ENCODE data around the gene LIPA.
A peak's percentile ranks its signal among the peaks of the same experiment; 100 is the strongest.
"Not testable (repeated sequence)": the region's sequence is repeated elsewhere in the genome, so short reads cannot be mapped to it uniquely, and the experiment has no call there.

Gene LIPA

DNA sequence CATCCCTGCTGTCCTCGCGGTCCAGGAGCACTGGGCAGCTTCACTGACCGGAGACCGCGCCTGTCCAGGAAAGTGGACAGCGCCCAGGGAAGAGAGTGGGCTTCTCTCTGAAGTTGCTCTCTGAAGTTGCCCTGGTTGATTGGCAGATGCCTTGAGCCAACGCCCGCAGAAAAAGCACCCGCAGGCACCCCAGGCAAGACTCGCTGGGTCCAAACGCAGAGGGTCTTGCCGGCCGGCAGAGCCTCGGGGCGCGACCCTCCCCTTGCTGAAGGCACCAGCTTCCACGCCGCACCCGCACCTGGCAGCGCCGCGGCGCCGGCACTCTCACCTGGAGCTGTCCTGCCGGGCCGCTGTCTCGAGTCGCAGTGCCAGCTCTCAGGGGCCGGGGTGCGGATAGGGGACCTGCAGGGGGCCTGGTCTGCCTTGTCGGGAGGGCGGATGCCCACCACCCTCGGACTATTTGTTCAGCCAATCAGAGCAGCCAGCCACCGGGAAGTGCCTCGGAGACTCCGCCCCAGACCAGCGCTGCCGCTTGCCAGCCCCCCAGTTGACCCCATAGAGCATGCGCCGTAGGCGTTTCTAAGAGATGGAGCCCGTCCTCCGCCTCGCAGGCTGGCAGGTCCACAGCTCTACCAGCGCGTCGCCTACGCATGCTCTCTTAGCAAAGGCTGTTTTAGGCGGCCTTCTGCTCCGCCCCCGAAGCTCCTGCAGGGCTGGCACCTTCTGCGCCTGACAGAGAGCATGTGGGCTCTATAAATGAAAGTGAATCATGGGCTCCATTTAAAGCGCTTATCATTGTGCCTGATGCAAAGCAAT is at the start of gene LIPA:
LIPA (minus strand) TSS at position 367 of the 816 bp plus-strand sequence. CDS start 4,127 bp downstream, outside the sequence.
- DNase-seq: peak; percentile 94

DNA sequence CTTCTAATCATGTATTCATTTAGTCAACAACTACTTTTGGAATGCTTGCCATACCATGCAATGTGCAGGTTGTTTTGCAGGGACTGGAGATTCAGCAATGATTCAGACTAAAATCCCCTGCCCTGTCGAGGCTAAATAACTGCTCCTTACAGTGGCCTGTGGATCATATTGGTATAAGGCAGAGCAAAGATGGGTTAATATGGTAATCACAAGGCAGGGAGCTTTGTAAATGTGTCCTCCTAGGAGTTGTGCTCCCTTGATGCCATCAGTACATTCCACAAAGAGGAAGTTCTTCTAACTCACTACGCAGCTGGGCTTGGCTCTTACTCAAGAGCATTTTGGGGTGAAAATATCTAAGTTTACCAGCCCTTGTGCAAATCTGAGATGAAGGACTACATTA is 49.7 kb upstream of the LIPA start:
- DNase-seq: peak; percentile 45

DNA sequence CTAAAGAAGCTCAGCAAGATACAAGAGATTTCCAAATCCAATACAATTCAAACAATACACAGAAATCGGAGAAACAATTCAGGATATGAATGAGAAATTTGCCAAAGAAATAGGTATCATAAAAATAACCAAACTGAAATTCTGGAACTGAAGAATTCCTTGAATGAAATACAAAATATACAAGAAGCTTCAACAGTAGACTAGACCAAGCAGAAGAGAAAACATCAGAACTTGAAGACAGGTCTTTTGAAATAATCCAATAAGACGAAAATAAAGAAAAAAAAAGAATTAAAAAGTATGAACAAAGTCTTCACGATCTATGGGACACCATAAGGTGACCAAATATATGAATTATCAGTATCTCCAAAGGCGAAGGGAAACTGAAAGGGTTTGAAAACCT is 47.5 kb upstream of the LIPA start:
- DNase-seq: no peak

DNA sequence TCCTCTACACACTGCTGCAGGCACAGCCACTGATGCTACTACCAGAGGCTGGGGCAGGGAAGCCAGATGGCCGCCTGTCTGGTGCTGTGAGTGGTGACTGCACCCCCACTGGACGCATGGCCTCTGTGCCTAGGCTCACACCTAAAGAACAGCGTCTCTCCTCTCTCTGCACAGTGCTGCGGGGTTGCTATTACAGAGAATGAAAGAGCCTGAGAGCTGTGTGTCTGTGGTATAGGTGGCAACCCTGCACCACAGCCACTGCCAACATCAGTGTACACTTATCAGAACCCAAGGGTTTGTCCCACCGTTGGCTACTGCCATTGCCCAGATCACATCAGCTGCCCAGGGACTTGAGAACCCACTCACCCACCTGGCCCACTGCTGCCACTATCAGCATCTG is 46.2 kb upstream of the LIPA start:
- no peak for DNase-seq

DNA sequence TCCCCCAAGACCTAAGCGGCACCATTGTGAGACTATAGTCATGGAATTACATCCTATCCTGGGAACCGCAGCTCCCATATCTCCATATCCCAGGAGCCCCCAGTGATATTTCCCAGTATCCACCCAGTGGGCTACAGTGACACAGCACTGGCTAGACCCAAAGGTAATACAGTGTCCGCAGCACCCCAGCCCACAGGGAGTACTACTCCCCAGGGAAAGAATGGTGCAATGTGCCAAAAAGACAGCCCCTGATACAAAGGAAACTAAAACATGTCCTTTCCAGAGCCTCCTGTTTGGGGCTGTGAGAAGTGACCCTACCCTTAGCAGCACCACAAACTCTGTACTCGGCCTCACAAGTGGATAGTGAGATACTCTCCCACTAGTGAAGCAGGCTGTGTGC is 45.8 kb upstream of the LIPA start:
- no peak for DNase-seq

DNA sequence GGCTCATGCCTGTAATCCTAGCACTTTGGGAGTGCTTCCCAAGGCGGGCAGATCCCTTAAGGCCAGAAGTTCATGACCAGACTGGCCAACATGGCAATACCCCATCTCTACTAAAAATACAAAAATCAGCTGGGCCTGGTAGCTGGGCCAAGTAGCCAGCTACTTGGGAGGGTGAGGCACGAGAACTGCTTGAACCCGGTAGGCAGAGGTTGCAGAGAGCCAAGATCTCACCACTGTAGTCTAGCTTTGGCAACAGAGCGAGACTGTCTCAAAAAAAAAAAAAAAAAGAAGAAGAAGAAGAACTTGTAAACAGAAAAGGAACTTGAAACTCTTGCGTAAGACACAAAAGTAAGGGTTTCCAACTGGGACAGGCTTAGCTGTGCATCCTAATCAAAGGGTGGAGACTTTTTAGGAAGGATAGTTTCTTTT is 44.7 kb upstream of the LIPA start:
- peak; percentile 17 for DNase-seq

DNA sequence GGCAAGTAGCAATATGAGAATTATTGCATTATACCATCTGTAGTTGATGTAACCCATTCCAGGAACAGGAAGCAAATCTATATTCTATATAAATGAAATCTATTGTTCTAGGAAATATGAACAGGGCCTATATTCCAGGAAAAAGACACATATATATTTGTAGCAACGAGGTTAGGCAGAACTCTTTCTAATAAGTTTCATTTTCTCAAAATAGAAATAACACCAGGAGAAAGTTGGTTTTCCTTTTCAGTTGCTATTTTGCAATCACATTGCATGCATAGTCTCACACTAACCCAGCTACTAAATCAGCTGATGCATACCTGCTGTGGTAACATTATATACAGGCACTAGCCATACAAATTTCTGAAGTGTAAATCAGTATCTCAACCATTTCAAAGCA is 44.0 kb upstream of the LIPA start:
- no peak for DNase-seq

DNA sequence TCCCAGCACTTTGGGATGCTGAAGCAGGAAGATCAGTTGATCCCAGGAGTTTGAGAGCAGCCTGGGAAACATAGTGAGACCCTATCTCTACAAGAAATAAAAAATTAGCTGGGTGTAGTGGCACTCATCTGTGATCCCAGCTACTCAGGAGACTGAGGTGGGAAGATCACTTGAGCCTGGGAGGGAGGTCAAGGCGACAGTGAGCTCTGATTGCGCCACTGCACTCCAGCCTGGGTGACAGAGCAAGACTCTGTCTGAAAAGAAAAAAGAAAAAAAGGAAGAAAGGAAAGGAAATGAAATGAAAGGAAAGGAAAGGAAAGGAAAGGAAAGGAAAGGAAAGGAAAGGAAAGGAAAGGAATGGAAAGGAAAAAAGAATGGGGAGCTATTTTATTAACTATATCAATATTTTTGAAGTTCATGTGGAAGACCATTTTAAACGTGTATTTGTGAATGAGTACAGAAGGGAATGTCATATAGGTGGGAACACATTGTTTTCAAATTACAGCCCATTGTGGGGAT is 43.2 kb upstream of the LIPA start:
- DNase-seq: no peak

DNA sequence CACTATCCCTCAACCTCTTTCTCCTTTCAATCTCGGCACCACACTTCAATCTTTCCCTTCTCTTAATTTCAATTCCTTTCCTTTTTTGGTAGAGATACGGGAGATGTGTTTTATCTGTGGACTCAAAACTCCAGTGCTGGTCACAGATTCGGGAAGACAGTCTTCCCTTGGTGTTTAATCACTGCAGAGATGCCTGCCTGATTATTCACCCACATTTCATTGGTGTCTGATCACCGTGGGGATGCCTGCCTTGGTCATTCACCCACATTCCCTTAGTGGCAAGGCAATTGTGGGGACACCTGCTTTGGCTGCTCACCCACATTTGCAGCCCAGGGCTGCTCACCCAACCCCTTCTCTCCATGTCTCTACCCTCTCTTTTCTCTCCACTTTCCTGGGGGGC is 33.7 kb upstream of the LIPA start:
- not testable (repeated sequence) for DNase-seq

DNA sequence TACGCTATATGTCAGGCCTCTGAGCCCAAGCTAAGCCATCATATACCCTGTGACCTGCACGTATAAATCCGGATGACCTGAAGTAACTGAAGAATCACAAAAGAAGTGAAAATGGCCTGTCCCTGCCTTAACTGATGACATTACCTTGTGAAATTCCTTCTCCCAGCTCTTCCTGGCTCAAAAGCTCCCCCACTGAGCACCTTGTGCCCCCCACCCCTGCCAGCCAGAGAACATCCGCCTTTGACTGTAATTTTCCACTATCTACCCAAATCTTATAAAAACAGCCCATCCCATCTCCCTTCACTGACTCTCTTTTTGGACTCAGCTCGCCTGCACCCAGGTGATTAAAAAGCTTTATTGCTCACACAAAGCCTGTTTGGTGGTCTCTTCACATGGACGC is 33.1 kb upstream of the LIPA start:
- not testable (repeated sequence) for DNase-seq

DNA sequence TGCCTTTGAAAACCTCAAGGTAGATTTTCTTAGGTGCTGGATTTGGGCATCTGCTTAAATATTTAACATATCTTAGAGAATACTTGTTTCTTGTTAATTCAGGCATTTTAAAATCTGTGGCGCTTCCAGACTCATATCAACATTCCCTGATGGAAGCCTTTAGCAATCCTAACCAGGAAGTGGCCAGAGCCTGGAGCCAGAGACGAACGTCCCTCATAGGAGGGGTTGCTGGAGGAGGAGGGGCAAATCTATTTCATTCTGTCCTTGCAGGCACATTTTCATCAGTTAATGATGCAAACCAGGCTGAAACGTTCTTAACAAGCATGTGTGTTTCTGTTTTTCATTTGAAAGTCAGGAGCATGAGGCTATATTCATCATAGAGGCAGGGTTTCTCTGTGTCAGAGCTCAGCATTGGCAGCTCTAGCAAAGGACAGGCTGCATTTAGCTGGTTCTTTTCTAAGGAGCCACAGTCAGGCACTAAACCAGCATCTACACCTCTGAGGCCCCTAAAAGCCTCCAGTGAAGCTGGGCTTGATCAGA is 32.4 kb upstream of the LIPA start:
- no peak for DNase-seq

DNA sequence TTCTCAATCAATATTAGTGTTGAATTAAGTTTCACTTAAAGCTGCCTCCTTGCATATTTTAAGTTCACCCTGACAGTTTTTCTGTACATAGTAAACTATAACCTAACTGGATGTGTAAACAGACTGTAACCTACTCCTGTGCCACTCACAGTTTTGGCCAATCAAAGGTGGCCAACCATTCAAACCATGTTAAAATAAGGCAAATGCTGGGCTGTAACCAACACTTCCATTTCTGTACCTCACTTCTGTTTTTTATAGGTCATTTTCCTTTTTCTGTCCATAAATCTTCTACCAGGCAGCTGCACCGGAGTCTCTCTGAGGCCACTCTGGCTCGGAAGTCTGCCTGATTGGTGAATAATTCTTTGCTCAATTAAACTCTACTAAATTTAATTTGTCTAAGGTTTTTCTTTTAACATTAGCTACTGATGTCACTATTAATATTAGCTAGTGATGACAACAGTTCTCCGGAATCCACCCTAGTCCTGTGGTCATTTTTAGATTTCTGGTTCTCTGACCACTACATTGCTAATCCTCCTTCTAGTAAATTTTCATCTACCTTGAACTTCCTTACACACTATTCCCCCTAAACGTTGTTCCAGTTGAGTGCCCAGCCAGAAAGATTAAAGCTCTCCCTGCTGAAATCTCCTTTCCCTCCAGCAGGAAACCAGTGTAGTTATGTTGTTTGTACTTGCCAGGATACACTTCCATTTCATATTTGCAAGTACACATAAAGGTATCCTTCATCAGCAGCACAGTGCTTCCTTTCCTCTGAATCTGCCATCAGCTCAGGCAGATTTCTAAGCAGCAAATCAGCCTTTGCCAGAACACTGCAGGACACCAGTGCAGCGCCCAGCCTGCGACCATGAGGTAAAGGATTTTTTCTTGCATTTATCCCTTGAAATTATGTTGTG is 31.7 kb upstream of the LIPA start:
- no peak for DNase-seq

DNA sequence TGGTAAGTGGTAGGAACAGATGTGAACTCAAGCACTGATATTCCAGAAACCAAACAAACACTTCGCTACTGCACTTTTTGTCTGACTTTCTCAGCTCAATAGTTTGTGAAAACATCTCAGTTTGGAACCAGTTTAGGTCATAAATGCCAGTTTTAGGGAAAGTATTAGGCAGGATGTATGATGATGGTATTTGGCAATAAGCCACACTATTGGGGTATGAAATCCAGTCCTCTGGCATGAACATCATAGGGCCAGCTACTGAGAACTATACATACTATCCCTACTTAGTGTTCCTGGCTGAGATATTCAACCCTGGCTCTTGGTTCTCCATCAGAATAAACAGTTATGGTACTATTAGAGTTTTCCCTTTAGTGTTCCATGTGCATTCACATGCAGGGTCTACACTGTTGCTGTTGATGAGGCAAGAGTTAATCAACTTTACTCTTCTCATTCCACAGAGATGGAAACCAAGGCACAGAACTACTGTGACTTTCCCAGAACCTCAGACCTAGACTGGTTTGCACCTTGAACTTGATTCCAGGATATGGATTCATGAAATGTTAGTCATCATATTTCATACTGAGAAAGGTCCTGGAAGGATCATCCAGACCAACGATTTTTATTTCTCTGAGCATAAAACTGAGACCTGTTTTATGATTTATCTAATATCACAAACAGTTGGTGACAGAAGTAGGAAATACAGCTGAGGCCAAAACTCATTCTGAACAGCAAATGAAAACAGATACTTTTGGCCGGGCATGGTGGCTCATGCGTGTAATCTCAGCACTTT is 30.2 kb upstream of the LIPA start:
- DNase-seq: no peak

DNA sequence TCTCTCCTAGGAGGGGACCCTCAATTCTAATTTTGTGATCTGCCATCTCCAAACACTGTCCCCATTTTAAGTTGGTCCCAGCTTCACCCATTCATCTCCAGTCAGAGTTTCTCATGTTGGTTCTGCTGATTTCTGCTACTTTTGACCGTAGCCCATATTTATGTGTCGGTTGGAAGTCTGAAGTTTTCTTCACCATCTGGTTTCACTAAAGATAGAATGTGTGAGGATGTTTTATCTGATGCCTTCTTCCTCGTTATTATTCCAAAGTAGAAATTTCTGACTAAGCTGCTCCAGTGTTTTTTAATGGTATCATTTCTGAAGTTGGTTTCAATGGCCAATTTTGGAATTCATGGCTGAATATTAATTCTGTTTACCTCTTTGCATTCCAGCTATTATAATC is 28.9 kb upstream of the LIPA start:
- no peak for DNase-seq

DNA sequence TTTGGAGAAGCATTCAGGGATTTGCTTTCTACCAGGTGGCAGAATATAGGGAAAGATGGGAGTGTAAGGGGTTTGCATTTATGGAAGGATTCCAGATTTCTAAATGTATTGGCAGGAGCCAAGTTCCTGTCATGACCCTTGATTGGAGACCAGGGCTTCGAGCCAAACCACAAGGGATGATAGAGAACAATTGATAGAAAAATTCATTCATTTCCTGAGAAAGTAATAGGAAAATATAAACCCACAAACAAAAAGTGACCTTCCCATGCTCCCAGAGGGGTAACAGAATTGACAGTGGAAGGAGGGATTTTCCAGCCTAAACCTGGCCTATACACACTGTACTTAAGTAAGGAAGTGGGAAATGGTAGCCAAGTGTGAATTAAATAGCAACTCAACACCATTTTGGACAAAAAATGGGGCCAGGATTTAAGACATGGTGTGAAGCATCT is 27.9 kb upstream of the LIPA start:
- DNase-seq: no peak

DNA sequence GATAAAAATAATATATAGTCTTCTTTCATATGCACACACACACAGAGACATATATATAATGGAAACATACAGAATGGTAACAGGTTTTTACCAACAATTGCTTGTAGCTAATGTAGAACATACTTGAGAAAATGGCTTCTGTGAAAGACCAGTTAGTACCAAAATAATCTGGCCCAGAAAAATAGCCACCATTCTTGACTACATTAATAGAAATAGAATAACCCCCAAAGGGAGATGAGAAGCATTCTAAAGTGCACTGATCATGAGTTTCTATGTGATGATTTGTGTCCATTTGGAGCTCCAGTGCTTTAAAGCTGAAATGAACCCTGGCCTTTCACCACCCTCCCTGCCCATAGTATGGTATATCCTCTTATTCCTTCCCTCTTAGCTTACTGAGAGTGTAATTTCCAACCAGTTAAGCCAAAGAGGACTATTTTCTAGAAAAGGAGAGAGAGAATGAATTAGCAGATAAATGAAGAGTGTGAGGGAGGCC is 27.4 kb upstream of the LIPA start:
- no peak for DNase-seq

DNA sequence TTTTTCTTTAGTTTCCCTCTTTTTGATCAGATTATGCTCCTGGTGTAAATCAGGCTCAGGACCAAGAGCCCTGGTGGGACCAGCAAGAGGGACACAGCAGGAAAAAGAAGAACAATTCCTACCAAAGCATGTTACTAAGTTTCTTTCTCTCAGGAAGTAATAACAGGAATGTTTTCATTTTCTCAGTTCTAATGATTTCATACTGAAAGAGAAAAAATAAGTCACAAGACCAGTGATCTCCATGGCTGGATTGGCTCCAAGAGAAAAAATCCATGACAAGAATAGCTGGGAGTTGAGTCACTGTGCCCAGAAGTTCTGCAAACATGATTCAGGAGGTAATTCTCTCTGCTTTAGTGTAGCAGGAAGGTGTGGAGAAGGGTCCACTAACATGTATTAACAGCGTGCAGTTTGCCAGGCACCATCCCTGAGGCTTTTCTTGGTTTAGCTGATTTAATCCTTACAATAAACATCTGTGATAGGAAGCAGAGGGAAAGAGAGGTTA is 26.5 kb upstream of the LIPA start:
- no peak for DNase-seq

DNA sequence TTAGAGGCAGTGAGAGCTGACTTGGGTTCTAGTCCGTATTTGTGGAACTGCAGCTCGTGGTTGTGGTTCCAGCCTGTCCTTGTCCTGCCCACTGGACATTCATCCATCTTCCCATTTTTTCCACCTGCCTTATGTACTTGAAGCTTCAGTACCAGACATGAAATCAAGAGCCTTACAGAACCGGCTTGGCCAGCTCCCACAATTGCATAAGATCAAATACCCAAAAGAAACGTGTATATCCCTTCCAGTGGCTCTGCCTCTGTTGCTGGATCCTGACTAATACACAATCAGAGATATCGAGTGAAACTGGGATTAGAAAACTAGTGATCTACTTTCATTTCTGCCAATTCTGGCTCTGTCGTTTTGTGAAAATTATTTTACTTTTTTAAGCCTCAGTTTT is 23.8 kb upstream of the LIPA start:
- DNase-seq: no peak

DNA sequence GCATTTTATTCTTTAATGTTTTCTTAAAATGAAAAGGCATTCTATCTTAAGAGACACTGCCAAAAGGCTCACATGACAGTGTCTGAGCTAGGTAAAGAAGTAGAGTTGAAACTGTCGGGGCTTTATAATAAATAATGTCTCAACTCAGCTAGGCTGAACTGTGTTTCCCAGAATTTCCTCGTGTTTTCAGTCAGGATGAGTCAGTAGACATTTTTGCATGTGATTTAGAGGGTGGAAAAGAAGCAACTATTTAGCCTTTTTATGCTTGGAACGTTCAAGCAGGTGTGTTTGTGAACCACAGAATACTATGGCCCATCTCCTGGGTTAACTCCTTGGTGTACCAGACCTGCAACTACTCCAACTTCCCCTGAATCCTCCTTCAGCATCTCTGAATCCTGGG is 23.4 kb upstream of the LIPA start:
- no peak for DNase-seq

DNA sequence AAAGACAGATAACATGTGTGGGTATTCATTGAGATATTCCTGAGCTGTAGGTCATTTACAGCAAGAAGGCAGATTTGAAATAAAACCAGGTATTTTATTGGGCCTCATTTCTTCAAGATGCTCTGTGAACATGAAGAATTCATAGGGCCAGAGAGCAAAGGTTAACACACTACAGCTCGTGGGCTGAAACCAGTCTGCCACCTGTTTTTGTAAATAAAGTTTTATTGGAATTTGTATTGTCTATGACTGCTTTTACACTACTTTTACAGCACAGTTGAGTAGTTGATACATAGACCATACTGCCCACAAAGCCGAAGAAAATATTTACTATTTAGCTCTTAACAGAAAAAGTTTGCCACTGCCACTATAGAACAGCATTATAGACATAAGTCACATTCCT is 22.1 kb upstream of the LIPA start:
- no peak for DNase-seq

DNA sequence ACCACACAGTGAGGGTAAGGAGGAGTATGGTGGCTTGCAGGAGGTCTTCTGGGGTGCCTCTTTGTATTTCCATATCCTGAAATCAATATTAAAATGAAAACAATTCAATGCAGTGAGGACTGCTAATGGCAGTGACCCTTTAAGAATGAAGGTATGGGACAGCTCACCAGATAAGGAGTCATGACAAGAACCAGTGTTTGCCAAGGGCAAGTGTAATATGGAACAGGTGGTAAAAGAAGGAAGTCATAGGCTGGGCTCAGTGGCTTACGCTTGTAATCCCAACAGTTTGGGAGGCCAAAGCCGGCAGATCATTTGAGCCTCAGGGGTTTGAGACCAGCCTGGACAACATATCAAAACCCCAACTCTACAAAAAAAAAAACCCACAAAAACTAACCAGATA is 20.0 kb upstream of the LIPA start:
- DNase-seq: no peak

DNA sequence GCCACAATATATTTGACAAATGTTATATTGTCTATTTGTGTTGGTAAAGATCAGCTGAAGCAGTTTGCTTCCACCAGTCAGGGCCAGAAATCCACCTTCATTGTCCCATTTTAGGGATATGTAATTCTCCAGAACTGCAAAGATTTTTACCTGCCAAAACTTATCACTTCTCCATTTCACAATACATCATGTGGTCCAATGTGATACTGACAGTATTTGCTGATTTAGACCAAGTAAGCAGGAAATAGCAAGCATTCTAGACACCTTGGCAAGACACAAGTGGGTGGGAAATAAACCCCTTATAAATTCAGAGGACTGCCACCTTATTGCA is 18.5 kb upstream of the LIPA start:
- no peak for DNase-seq
